PFSK-1 (cell line): ENCODE data around the gene TSPAN19.

Experiments used
- FOXP2 ChIP-seq: optimal IDR thresholded peaks from 2 replicates; pipeline ENCODE3; 2011; ENCODE audit warnings: borderline replicate concordance, control low read depth, inconsistent platforms; ENCODE audit not compliant: insufficient read depth; ENCODE audit errors: extremely low read length, extremely low read depth
- POLR2AphosphoS5 ChIP-seq: IDR thresholded peaks from 2 replicates; pipeline ENCODE4 v1.6.1; 2012; ENCODE audit warnings: low read depth, mild to moderate bottlenecking, control low read depth, low read length, moderate library complexity
- TF ChIP-seq, protein P1 (sequence below), 2 experiments: IDR thresholded peaks; 2 replicates each; pipeline versions ENCODE4 v1.6.1 to v1.8.0; 2011 to 2012; ENCODE audit warnings: low read depth in 2 of 2, low read length in 2 of 2, control low read depth in 1 of 2, inconsistent platforms in 1 of 2, mild to moderate bottlenecking in 1 of 2, moderate library complexity in 1 of 2; ENCODE audit not compliant: insufficient read depth in 1 of 2

DNA sequence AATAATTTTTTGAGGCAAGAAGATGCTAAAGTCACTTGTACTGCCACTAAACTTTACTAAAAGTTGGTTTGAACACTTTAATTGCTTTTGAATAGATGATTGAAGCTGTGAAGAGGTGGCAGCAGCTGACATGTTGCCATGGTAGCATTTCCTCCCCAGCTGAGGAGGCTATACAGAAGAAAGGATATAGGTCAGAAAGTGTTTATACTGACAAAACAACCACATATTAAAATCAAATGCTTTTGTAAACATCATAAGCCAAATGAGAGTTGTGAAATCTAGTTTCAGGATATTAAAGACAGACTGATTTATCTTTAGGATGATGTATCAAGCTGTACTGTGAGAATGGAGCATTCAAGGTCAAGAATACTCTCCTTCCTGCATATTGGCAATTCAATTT, 41.7 kb downstream of the TSPAN19 start:
- TF ChIP-seq, protein P1, sequence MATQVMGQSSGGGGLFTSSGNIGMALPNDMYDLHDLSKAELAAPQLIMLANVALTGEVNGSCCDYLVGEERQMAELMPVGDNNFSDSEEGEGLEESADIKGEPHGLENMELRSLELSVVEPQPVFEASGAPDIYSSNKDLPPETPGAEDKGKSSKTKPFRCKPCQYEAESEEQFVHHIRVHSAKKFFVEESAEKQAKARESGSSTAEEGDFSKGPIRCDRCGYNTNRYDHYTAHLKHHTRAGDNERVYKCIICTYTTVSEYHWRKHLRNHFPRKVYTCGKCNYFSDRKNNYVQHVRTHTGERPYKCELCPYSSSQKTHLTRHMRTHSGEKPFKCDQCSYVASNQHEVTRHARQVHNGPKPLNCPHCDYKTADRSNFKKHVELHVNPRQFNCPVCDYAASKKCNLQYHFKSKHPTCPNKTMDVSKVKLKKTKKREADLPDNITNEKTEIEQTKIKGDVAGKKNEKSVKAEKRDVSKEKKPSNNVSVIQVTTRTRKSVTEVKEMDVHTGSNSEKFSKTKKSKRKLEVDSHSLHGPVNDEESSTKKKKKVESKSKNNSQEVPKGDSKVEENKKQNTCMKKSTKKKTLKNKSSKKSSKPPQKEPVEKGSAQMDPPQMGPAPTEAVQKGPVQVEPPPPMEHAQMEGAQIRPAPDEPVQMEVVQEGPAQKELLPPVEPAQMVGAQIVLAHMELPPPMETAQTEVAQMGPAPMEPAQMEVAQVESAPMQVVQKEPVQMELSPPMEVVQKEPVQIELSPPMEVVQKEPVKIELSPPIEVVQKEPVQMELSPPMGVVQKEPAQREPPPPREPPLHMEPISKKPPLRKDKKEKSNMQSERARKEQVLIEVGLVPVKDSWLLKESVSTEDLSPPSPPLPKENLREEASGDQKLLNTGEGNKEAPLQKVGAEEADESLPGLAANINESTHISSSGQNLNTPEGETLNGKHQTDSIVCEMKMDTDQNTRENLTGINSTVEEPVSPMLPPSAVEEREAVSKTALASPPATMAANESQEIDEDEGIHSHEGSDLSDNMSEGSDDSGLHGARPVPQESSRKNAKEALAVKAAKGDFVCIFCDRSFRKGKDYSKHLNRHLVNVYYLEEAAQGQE (IDR thresholded peaks at IDR 0.05; ENCODE audit: insufficient read depth in 1 of 2, low read depth in 2 of 2, low read length in 2 of 2) = no peak
- TF ChIP-seq POLR2AphosphoS5 (no peak), FOXP2 (no peak)
